GM04504 (cell line): ENCODE measurements around the gene ANO9.

Experiments
- DNase-seq: peaks from one replicate; pipeline ENCODE4 v3.0.0-alpha.2; 2012; ENCODE audit warnings: low read depth

ANO9 gene

GRCh38 chr11:369336-370018 is 72.3 kb downstream of the ANO9 start, which contains the start of gene B4GALNT4:
Gene B4GALNT4 (plus strand): TSS chr11:369499. CDS start chr11:369804, 305 bp downstream.
- DNase-seq, result no peak

- no peak for DNase-seq
These were observed 73.1 kb downstream of the ANO9 start for GRCh38 chr11:368414-369335.

- DNase-seq, result no peak
These were observed 73.8 kb downstream of the ANO9 start for GRCh38 chr11:367956-368413.
